PC-3 (cell line): ENCODE results near the gene CCDC71. TPM values are rescaled to one million over a fixed set of nuclear protein-coding genes. Genes with fewer than 3 reads are reported as not detected.

ENCODE experiments used
- ATAC-seq: fragments of 200-7000 bp; cut with Tn5 transposase; 2 replicates; pipeline ENCODE4 v1.9.1; 2020; ENCODE audit warnings: mild to moderate bottlenecking, moderate library complexity
- BruUV-seq: library from RNA; stranded (reverse); fragments of 400-500 nt; replicated peaks from 2 replicates; lab custom pipeline; 2021; lab: Mats Ljungman, UMichigan
- CTCF ChIA-PET: fragments of 300-600 bp; sonication (Branson Sonifier 250); formaldehyde crosslinking; loops from one replicate; lab custom pipeline; 2022; ENCODE audit warnings: antibody characterized with exemption; lab: Charles Lee
- POLR2A ChIA-PET: fragments of 300-600 bp; sonication (Branson Sonifier 250); formaldehyde crosslinking; loops from one replicate; lab custom pipeline; 2022; ENCODE audit warnings: antibody characterized with exemption; ENCODE audit not compliant: unreplicated experiment; lab: Charles Lee
- DNase-seq: peaks from one replicate; pipeline ENCODE4 v3.0.0-alpha.2; 2015
- H2AFZ ChIP-seq: fragments of 300-600 bp; sonication (generic); 2 replicates; pipeline ENCODE4 v1.6.0; 2016; ENCODE audit warnings: antibody characterized with exemption, low read length
- H3F3A ChIP-seq: fragments of 300-600 bp; sonication (generic); one replicate; pipeline ENCODE4 v1.6.0; 2017; ENCODE audit warnings: antibody characterized with exemption, low read length, control low read depth, mild to moderate bottlenecking; ENCODE audit not compliant: unreplicated experiment
- H3K27ac ChIP-seq: fragments of 300-600 bp; sonication (generic); 2 replicates; pipeline ENCODE4 v1.5.1; 2016; ENCODE audit warnings: mild to moderate bottlenecking, low read length
- H3K27me3 ChIP-seq: fragments of 300-600 bp; sonication (generic); 2 replicates; pipeline ENCODE4 v1.6.1; 2016; ENCODE audit warnings: low read length, mixed read lengths
- H3K36me3 ChIP-seq: fragments of 300-600 bp; sonication (generic); 2 replicates; pipeline ENCODE4 v1.6.1; 2016; ENCODE audit warnings: low read depth, mixed run types, low read length, mixed read lengths
- H3K4me1 ChIP-seq: fragments of 300-600 bp; sonication (generic); 2 replicates; pipeline ENCODE4 v1.5.1; 2016; ENCODE audit warnings: low read length; ENCODE audit not compliant: insufficient read depth
- H3K4me2 ChIP-seq: fragments of 300-600 bp; sonication (generic); 2 replicates; pipeline ENCODE4 v1.6.0; 2016; ENCODE audit warnings: low read length
- H3K4me3 ChIP-seq: fragments of 300-600 bp; sonication (generic); 2 replicates; pipeline ENCODE4 v1.5.1; 2016; ENCODE audit warnings: mild to moderate bottlenecking, low read length, mixed read lengths
- H3K79me2 ChIP-seq: fragments of 300-600 bp; sonication (generic); 2 replicates; pipeline ENCODE4 v1.6.1; 2017; ENCODE audit warnings: low read length, mixed read lengths
- H3K9ac ChIP-seq: fragments of 300-600 bp; sonication (generic); 2 replicates; pipeline ENCODE4 v1.6.0; 2016; ENCODE audit warnings: mild to moderate bottlenecking, low read length
- H3K9me2 ChIP-seq: fragments of 300-600 bp; sonication (generic); replicated peaks from 2 replicates; pipeline ENCODE4 v1.6.1; 2016; ENCODE audit warnings: mixed run types, low read length, mixed read lengths
- H3K9me3 ChIP-seq: fragments of 300-600 bp; sonication (generic); 2 replicates; pipeline ENCODE4 v1.6.1; 2016; ENCODE audit warnings: low read length, mixed read lengths
- H4K20me1 ChIP-seq: fragments of 300-600 bp; sonication (generic); 2 replicates; pipeline ENCODE4 v1.6.1; 2016; ENCODE audit warnings: low read length, mixed read lengths
- CTCF ChIP-seq: fragments of 300-600 bp; sonication (generic); conservative IDR thresholded peaks from 2 replicates; pipeline ENCODE4 v1.5.1; 2017; ENCODE audit warnings: antibody characterized with exemption, low read depth, mild to moderate bottlenecking, low read length
- EZH2 ChIP-seq: fragments of 300-600 bp; sonication (generic); IDR thresholded peaks from one replicate; pipeline ENCODE4 v1.6.1; 2017; ENCODE audit warnings: antibody characterized with exemption, mild to moderate bottlenecking, low read length; ENCODE audit not compliant: unreplicated experiment
- EZH2phosphoT487 ChIP-seq: fragments of 300-600 bp; sonication (generic); IDR thresholded peaks from 2 replicates; pipeline ENCODE4 v1.6.1; 2018; ENCODE audit warnings: mild to moderate bottlenecking, antibody characterized with exemption, low read length, borderline replicate concordance
- intact Hi-C: fragments of 100-400 bp; cut with micrococcal nuclease; formaldehyde crosslinking; loops from 2 replicates; pipeline ENCODE4 v1.9.0; 2023
- total RNA-seq: library from RNA; depleted of rRNA; stranded (reverse); fragments of >200 nt; gene quantifications from 2 replicates; pipeline ENCODE4 v1.2.3, GENCODE V29; 2014

The CCDC71 gene
- total RNA-seq, 1 experiment from 2014 or later, result 19.4 TPM

GRCh38 chr3:49158792-49159191 is 7.3 kb downstream of the CCDC71 start:
- POLR2A ChIA-PET, result no interaction called here
- no peaks in the 10 kb centered on the region for H3K9me3 ChIP-seq
- H3K27ac ChIP-seq, result no peak overlapping the region
- H3K27me3 ChIP-seq, result no peaks in the 10 kb centered on the region
- H3K4me2 ChIP-seq, result no peak overlapping the region
- H3K9me2 ChIP-seq, result no peaks in the 10 kb centered on the region
- no peak overlapping the region for H3K4me3 ChIP-seq
- no peaks in the 10 kb centered on the region for H3K79me2 ChIP-seq
- intact Hi-C loops, result no loop called here
- DNase-seq (no peak), ATAC-seq (no peak)
- no peaks in the 10 kb centered on the region for H3K4me1 ChIP-seq
- CTCF ChIA-PET, result no interaction called here
- no TSS peak for BruUV-seq
- no peak for TF ChIP-seq EZH2
- TF ChIP-seq CTCF, result no peak
- no peak for TF ChIP-seq EZH2phosphoT487
- peaks cover 10% of the 10 kb centered on the region; the same call in 1 of the 2 replicates for H3K36me3 ChIP-seq
- H4K20me1 ChIP-seq, result no peaks in the 10 kb centered on the region
- H3F3A ChIP-seq, result no peaks in the 10 kb centered on the region
- H3K9ac ChIP-seq, result no peak overlapping the region
- no peak overlapping the region for H2AFZ ChIP-seq

- no peak for TF ChIP-seq EZH2
- peak; percentile 64 for TF ChIP-seq CTCF
- Histone ChIP-seq H4K20me1 (no peaks in the 10 kb centered on the region), H3F3A (no peaks in the 10 kb centered on the region), H3K27me3 (no peaks in the 10 kb centered on the region), H3K4me1 (no peaks in the 10 kb centered on the region), H3K9me3 (no peaks in the 10 kb centered on the region), H3K27ac (no peak overlapping the region), H3K36me3 (peaks cover 5% of the 10 kb centered on the region; the same call in 1 of the 2 replicates), H3K4me3 (no peak overlapping the region), H3K9me2 (no peaks in the 10 kb centered on the region), H3K4me2 (no peak overlapping the region), H3K9ac (no peak overlapping the region), H2AFZ (no peak overlapping the region), H3K79me2 (no peaks in the 10 kb centered on the region)
- peak; percentile 44 for ATAC-seq
- ChIA-PET POLR2A (no interaction called here), CTCF (interaction anchor here (0.5 kb wide), 1 partner anchor 53 kb away, joined by 3 read pairs; no protein-coding TSS in a partner anchor)
- BruUV-seq, result no TSS peak
- peak; percentile 48 for DNase-seq
- intact Hi-C loops, result no loop called here
Measured at GRCh38 chr3:49158103-49158709, 7.9 kb downstream of the CCDC71 start.

- Histone ChIP-seq H3K36me3 (no peaks in the 10 kb centered on the region), H3K4me1 (no peaks in the 10 kb centered on the region), H3K79me2 (no peaks in the 10 kb centered on the region), H3K4me2 (no peak overlapping the region), H3K9me2 (no peaks in the 10 kb centered on the region), H3K27ac (no peak overlapping the region), H3K9me3 (no peaks in the 10 kb centered on the region), H2AFZ (no peak overlapping the region), H3K9ac (no peak overlapping the region), H3K27me3 (no peaks in the 10 kb centered on the region), H3K4me3 (no peak overlapping the region), H4K20me1 (no peaks in the 10 kb centered on the region), H3F3A (no peaks in the 10 kb centered on the region)
- DNase-seq (peak; percentile 38), ATAC-seq (peak; percentile 65)
- ChIA-PET CTCF (interaction anchor here (0.6 kb wide), 1 partner anchor 126 kb away, joined by 14 read pairs; no protein-coding TSS in a partner anchor), POLR2A (no interaction called here)
- no TSS peak for BruUV-seq
- intact Hi-C loops, result no loop called here
- no peak for TF ChIP-seq CTCF
- TF ChIP-seq EZH2, result no peak
- TF ChIP-seq EZH2phosphoT487, result no peak
Measured at GRCh38 chr3:49157289-49157688, 8.8 kb downstream of the CCDC71 start.
